Colonic mucosa (tissue), 4 donors: ENCODE data around the gene SLCO3A1. TPM values are rescaled to one million over a fixed set of nuclear protein-coding genes. Genes with fewer than 3 reads are reported as not detected.

ENCODE experiments used
- DNase-seq: peaks from one replicate; pipeline ENCODE4 v3.0.0-alpha.2; 2020
- H3K27ac ChIP-seq: fragments of 200-600 bp; one replicate; pipeline ENCODE4 v1.8.0; 2021
- H3K27me3 ChIP-seq: fragments of 200-600 bp; one replicate; pipeline ENCODE4 v1.8.0; 2021
- H3K36me3 ChIP-seq: fragments of 200-600 bp; one replicate; pipeline ENCODE4 v1.8.0; 2021
- H3K4me1 ChIP-seq: fragments of 200-600 bp; one replicate; pipeline ENCODE4 v1.8.0; 2021; ENCODE audit warnings: mild to moderate bottlenecking
- H3K4me3 ChIP-seq: fragments of 200-600 bp; one replicate; pipeline ENCODE4 v1.8.0; 2021
- H3K9ac ChIP-seq, 2 donors: one replicate each; pipeline ENCODE4 v1.7.0; 2013; ENCODE audit warnings: control low read depth in 2 of 2, low read depth in 2 of 2, low read length in 2 of 2
- H3K9me3 ChIP-seq: fragments of 200-600 bp; one replicate; pipeline ENCODE4 v1.8.0; 2021
- intact Hi-C: fragments of 100-400 bp; cut with DNase I; formaldehyde crosslinking; loops from one replicate; pipeline ENCODE4 v1.14.1; 2022
- total RNA-seq, 2 donors: library from RNA; stranded (reverse); fragmentation: NEBNext Ultra II Directional in 1 of 2; extraction: Animal tissue kit (Norgen Biotek cat#: 25700) in 1 of 2; gene quantifications; one replicate each; pipeline ENCODE4 v1.2.1, GENCODE V29; 2021
- TF ChIP-seq, protein P1 (sequence below): fragments of 200-600 bp; IDR thresholded peaks from one replicate; pipeline ENCODE4 v1.8.0; 2022; ENCODE audit warnings: antibody characterized with exemption, mild to moderate bottlenecking
- donor health status: healthy.
- donor health status: DM: no; HTN: no; CAD: no.
- donor health status: DM: no; HTN: no; CAD: no.

The SLCO3A1 gene
- total RNA-seq, 2 donors from 2014 or later = 11.4 to 24.6 TPM

DNA sequence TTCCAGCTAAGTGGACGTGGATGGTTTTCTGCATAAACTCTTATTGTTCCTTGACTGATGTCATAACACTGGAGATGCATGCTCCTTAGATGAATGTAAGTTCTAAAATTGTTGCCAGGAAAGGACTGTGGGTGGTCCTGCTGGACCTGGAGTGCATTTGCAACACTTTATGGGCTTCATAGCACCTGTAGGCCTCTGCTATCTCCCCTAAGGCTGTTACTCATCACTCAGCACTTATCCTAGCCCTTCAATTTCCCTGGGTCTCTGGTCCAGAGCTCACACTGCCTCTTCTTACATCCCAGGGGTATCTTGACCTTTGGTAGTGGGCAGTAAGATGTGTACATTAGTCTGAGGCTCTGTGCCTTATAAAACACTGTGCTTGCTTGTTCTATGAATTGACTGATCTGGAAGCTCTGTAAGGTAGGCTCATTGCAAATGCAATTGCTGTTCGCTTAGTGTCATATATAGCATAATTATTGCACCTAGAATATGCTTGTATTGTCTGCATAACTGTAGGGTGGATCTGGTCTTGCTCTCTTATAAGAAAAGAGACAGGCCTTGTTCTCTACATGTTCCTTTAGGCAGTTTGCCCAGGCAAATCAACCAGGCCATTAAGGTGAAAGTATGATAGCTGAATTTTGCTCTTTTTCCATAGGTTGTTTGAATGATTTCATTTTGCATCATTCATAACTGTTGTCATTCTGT lies 35.8 kb downstream of the SLCO3A1 start:
- intact Hi-C loops = no loop called here
- TF ChIP-seq, protein P1, sequence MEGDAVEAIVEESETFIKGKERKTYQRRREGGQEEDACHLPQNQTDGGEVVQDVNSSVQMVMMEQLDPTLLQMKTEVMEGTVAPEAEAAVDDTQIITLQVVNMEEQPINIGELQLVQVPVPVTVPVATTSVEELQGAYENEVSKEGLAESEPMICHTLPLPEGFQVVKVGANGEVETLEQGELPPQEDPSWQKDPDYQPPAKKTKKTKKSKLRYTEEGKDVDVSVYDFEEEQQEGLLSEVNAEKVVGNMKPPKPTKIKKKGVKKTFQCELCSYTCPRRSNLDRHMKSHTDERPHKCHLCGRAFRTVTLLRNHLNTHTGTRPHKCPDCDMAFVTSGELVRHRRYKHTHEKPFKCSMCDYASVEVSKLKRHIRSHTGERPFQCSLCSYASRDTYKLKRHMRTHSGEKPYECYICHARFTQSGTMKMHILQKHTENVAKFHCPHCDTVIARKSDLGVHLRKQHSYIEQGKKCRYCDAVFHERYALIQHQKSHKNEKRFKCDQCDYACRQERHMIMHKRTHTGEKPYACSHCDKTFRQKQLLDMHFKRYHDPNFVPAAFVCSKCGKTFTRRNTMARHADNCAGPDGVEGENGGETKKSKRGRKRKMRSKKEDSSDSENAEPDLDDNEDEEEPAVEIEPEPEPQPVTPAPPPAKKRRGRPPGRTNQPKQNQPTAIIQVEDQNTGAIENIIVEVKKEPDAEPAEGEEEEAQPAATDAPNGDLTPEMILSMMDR = no peak
- Histone ChIP-seq H3K4me3 (no peak overlapping the region), H3K9ac (no peak overlapping the region), H3K27me3 (no peaks in the 10 kb centered on the region), H3K36me3 (no peaks in the 10 kb centered on the region), H3K4me1 (no peaks in the 10 kb centered on the region), H3K27ac (no peak overlapping the region), H3K9me3 (no peaks in the 10 kb centered on the region)
- no peak for DNase-seq

DNA sequence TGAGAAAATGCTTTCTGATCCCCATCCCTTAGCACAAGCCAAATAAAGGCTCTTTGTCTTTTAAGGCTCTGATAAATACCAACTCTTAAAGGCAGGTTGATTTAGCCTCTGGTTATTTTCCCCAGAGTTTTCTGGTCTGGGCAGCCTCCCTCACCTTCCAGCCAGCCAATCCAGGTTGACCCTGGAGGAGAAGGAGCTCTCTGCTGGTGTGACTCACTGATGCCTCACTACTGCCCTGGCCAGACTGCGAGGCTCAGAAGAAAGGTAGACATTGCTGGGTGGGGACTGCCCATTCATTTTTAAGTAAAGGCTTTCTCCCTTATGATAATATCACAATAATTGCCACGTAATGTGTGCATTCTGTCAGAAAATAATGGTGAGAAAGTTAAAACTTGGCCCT lies 37.1 kb downstream of the SLCO3A1 start:
- Histone ChIP-seq H3K9ac (no peak overlapping the region), H3K9me3 (no peaks in the 10 kb centered on the region), H3K36me3 (no peaks in the 10 kb centered on the region), H3K27me3 (no peaks in the 10 kb centered on the region), H3K4me3 (no peak overlapping the region), H3K4me1 (no peaks in the 10 kb centered on the region), H3K27ac (no peak overlapping the region)
- intact Hi-C loops = no loop called here
- TF ChIP-seq, protein P1 = no peak
- DNase-seq = no peak

DNA sequence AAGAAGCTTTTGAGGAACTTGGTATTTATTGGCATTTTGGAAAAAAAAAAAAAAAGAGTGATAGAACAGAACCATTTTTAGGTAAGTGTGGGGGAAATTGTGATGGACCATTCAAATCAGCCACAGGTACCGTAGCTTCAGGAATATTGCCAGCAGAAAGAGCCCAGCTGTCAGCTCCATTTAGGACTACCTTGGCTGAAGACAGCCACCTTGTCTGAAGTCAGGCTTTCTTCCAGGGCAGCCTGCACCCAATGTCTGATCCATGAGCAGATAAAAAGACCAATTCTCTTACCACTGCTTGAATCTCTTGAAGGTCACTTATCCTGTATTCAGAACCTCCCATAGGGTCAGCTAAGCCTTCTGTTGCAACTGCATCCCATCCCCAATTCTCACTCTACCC lies 37.6 kb downstream of the SLCO3A1 start:
- H3K9ac ChIP-seq = no peak overlapping the region
- intact Hi-C loops = no loop called here
- DNase-seq = no peak
- no peaks in the 10 kb centered on the region for H3K9me3 ChIP-seq
- H3K4me3 ChIP-seq = no peak overlapping the region
- TF ChIP-seq, protein P1 = no peak
- no peak overlapping the region for H3K27ac ChIP-seq
- H3K4me1 ChIP-seq = no peaks in the 10 kb centered on the region
- no peaks in the 10 kb centered on the region for H3K36me3 ChIP-seq
- H3K27me3 ChIP-seq = no peaks in the 10 kb centered on the region

DNA sequence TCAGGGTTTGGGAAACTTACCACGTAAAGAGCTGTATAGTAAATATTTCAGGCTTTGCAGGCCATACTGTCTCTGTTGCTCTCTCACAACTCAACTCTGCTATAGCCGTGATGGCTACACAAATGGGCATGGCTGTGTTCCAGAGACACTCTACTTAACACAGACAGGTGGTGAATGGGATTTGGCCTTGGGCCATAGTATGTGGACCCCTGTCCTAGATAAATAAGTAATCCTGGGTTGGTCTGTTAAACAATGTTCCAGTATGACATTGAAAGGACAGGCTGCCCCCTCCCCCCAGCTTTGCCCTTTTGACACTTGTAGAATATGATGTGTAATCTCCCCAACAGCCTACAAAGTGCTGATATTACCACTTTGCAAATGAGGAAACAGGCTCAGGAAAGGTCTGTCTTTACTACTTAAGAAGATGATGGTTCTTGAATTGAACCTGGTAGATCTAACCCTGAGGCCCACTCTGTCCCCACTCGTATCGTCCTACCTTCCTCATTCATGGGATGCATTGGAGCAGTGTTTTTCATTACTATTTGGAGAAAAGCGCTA lies 38.4 kb downstream of the SLCO3A1 start:
- H3K36me3 ChIP-seq = no peaks in the 10 kb centered on the region
- no peak overlapping the region for H3K9ac ChIP-seq
- H3K4me1 ChIP-seq = no peaks in the 10 kb centered on the region
- no peak overlapping the region for H3K27ac ChIP-seq
- no peak for DNase-seq
- no peaks in the 10 kb centered on the region for H3K27me3 ChIP-seq
- no peak overlapping the region for H3K4me3 ChIP-seq
- no peaks in the 10 kb centered on the region for H3K9me3 ChIP-seq
- intact Hi-C loops = no loop called here
- TF ChIP-seq, protein P1 = no peak

DNA sequence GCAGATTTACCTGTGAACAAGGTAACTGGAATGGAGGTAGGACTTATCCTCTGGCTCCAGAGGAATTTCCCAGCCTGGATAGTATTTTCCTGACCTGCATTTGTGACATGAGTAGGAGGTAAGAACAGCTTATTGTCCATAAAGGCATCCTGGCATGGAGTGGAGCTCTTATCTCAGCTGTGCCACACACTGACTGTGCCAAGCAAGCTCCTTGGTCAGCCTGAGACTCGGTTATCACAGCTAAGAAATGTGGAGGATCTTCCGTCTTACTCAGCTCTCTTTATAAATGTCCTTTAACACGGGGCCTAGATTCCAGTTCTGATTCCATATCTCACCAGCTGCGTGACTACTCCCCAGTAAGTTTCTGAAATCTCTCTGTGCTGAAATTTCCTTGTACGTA lies 38.9 kb downstream of the SLCO3A1 start:
- TF ChIP-seq, protein P1 = no peak
- DNase-seq = no peak
- H3K9me3 ChIP-seq = no peaks in the 10 kb centered on the region
- intact Hi-C loops = no loop called here
- H3K27ac ChIP-seq = no peak overlapping the region
- no peak overlapping the region for H3K4me3 ChIP-seq
- H3K27me3 ChIP-seq = no peaks in the 10 kb centered on the region
- H3K36me3 ChIP-seq = no peaks in the 10 kb centered on the region
- no peaks in the 10 kb centered on the region for H3K4me1 ChIP-seq
- H3K9ac ChIP-seq = no peak overlapping the region
